H9 (cell line): ENCODE data around the gene RAB6B. TPM values are rescaled to one million over a fixed set of nuclear protein-coding genes. Genes with fewer than 3 reads are reported as not detected.

ENCODE experiments used
- DNase-seq: peaks from one replicate; pipeline ENCODE4 v3.0.0-alpha.2; 2017
- H2AFZ ChIP-seq: one replicate; pipeline ENCODE4 v1.6.1; 2013; ENCODE audit warnings: mild to moderate bottlenecking, low read length, control low read depth, moderate library complexity
- H2AK5ac ChIP-seq: 2 replicates; pipeline ENCODE4 v1.6.1; 2013; ENCODE audit warnings: low read length, control low read depth, mixed read lengths; ENCODE audit not compliant: insufficient read length
- H2BK120ac ChIP-seq: one replicate; pipeline ENCODE4 v1.6.1; 2013; ENCODE audit warnings: low read depth, mild to moderate bottlenecking, low read length, control low read depth, inconsistent platforms; ENCODE audit not compliant: poor library complexity, severe bottlenecking
- H2BK12ac ChIP-seq: 2 replicates; pipeline ENCODE4 v1.6.1; 2013; ENCODE audit warnings: low read length, control low read depth, mixed read lengths, low read depth; ENCODE audit not compliant: insufficient read length
- H2BK15ac ChIP-seq: 2 replicates; pipeline ENCODE4 v1.6.1; 2013; ENCODE audit warnings: low read depth, low read length, control low read depth
- H2BK20ac ChIP-seq: one replicate; pipeline ENCODE4 v1.6.1; 2013; ENCODE audit warnings: low read depth, mild to moderate bottlenecking, low read length, control low read depth, inconsistent platforms; ENCODE audit not compliant: poor library complexity, severe bottlenecking
- H2BK5ac ChIP-seq: 2 replicates; pipeline ENCODE4 v1.6.1; 2013; ENCODE audit warnings: low read length, control low read depth, mixed read lengths; ENCODE audit not compliant: insufficient read length
- H3K14ac ChIP-seq: 2 replicates; pipeline ENCODE4 v1.6.1; 2013; ENCODE audit warnings: low read length, control low read depth; ENCODE audit not compliant: insufficient read depth
- H3K18ac ChIP-seq: 2 replicates; pipeline ENCODE4 v1.6.1; 2013; ENCODE audit warnings: low read depth, mild to moderate bottlenecking, mixed read lengths, low read length, control low read depth; ENCODE audit not compliant: insufficient read length
- H3K23ac ChIP-seq: 2 replicates; pipeline ENCODE4 v1.6.1; 2013; ENCODE audit warnings: low read length, control low read depth, mixed read lengths, low read depth; ENCODE audit not compliant: insufficient read length
- H3K23me2 ChIP-seq: 2 replicates; pipeline ENCODE4 v1.6.1; 2013; ENCODE audit warnings: low read depth, mild to moderate bottlenecking, mixed read lengths, low read length, control low read depth; ENCODE audit not compliant: insufficient read length, poor library complexity, severe bottlenecking
- H3K27ac ChIP-seq: 2 replicates; pipeline ENCODE4 v1.5.1; 2013; ENCODE audit warnings: low read length, control low read depth, mixed read lengths, low read depth; ENCODE audit not compliant: insufficient read length
- H3K27me3 ChIP-seq: 2 replicates; pipeline ENCODE4 v1.6.1; 2013; ENCODE audit warnings: low read length, control low read depth, inconsistent platforms; ENCODE audit not compliant: insufficient read depth
- H3K4ac ChIP-seq: 2 replicates; pipeline ENCODE4 v1.6.1; 2013; ENCODE audit warnings: low read depth, mild to moderate bottlenecking, control low read depth, inconsistent platforms, low read length, moderate library complexity
- H3K4me1 ChIP-seq: 2 replicates; pipeline ENCODE4 v1.6.1; 2013; ENCODE audit warnings: low read length, control low read depth, inconsistent platforms; ENCODE audit not compliant: insufficient read depth
- H3K4me2 ChIP-seq: 2 replicates; pipeline ENCODE4 v1.6.1; 2013; ENCODE audit warnings: low read length, control low read depth, mixed read lengths; ENCODE audit not compliant: insufficient read length, insufficient read depth
- H3K56ac ChIP-seq: 2 replicates; pipeline ENCODE4 v1.6.1; 2013; ENCODE audit warnings: low read depth, mild to moderate bottlenecking, mixed read lengths, low read length, control low read depth; ENCODE audit not compliant: insufficient read length
- H3K79me1 ChIP-seq: 2 replicates; pipeline ENCODE4 v1.6.1; 2013; ENCODE audit warnings: low read depth, mild to moderate bottlenecking, moderate library complexity, low read length, control low read depth, inconsistent platforms; ENCODE audit not compliant: insufficient read depth, poor library complexity, severe bottlenecking
- H3K79me2 ChIP-seq: 2 replicates; pipeline ENCODE4 v1.6.1; 2013; ENCODE audit warnings: low read length, control low read depth, inconsistent platforms; ENCODE audit not compliant: insufficient read depth
- H3K9ac ChIP-seq: 2 replicates; pipeline ENCODE4 v1.6.1; 2013; ENCODE audit warnings: low read length, control low read depth, mixed read lengths; ENCODE audit not compliant: insufficient read length; ENCODE audit errors: extremely low read depth
- H3K9me3 ChIP-seq: one replicate; pipeline ENCODE4 v1.6.1; 2013; ENCODE audit warnings: low read depth, low read length, inconsistent platforms; ENCODE audit not compliant: control insufficient read depth
- H3T11ph ChIP-seq: one replicate; pipeline ENCODE4 v1.6.1; 2013; ENCODE audit warnings: mild to moderate bottlenecking, low read length, control low read depth, inconsistent platforms
- H4K20me1 ChIP-seq: one replicate; pipeline ENCODE4 v1.6.1; 2013; ENCODE audit not compliant: control insufficient read depth, insufficient read length, insufficient read depth
- H4K5ac ChIP-seq: 2 replicates; pipeline ENCODE4 v1.6.1; 2013; ENCODE audit warnings: low read depth, mild to moderate bottlenecking, mixed read lengths, low read length, control low read depth; ENCODE audit not compliant: insufficient read length
- H4K8ac ChIP-seq: replicated peaks from 2 replicates; pipeline ENCODE4 v1.6.1; 2013; ENCODE audit warnings: low read length, control low read depth, mixed read lengths, low read depth; ENCODE audit not compliant: insufficient read length
- H4K91ac ChIP-seq: 2 replicates; pipeline ENCODE4 v1.6.1; 2013; ENCODE audit warnings: low read depth, mild to moderate bottlenecking, moderate library complexity, mixed read lengths, low read length, control low read depth; ENCODE audit not compliant: insufficient read length
- H3K27ac Mint-ChIP-seq, 3 experiments: 2 replicates in 2 of 3; 3 replicates in 1 of 3; pipeline ENCODE4 v1.8.0; 2020 to 2021; ENCODE audit warnings: mixed read lengths in 3 of 3, mild to moderate bottlenecking in 1 of 3, moderate library complexity in 1 of 3
- H3K27me3 Mint-ChIP-seq: 2 replicates; pipeline ENCODE4 v1.8.0; 2021; ENCODE audit warnings: low read depth, mild to moderate bottlenecking, moderate library complexity, mixed read lengths
- H3K36me3 Mint-ChIP-seq, 3 experiments: 2 replicates in 2 of 3; 3 replicates in 1 of 3; pipeline ENCODE4 v1.8.0; 2020 to 2021; ENCODE audit warnings: low read depth in 3 of 3, mixed read lengths in 3 of 3; ENCODE audit not compliant: insufficient read depth in 1 of 3
- H3K4me1 Mint-ChIP-seq, 2 experiments: 2 replicates each; pipeline ENCODE4 v1.8.0; 2020; ENCODE audit warnings: mixed read lengths in 2 of 2
- H3K4me3 Mint-ChIP-seq, 2 experiments: 2 replicates in 1 of 2; 3 replicates in 1 of 2; pipeline ENCODE4 v1.8.0; 2020 to 2021; ENCODE audit warnings: mild to moderate bottlenecking in 2 of 2, mixed read lengths in 2 of 2, moderate library complexity in 1 of 2
- H3K9me3 Mint-ChIP-seq, 2 experiments: 2 replicates in 1 of 2; 3 replicates in 1 of 2; pipeline ENCODE4 v1.8.0; 2020; ENCODE audit warnings: mild to moderate bottlenecking in 2 of 2, mixed read lengths in 2 of 2, moderate library complexity in 1 of 2
- WGBS: extraction: QIAGEN DNeasy Blood & Tissue Kit; methylation state at CpG from one replicate; pipeline ENCODE4 v1.1.7; 2013; ENCODE audit warnings: missing lambda C conversion rate, low lambda C conversion rate, mixed read lengths; ENCODE audit not compliant: insufficient read length; ENCODE audit errors: extremely low coverage; 5-methylcytosine and 5-hydroxymethylcytosine counted together
- total RNA-seq: library from RNA; stranded (reverse); gene quantifications from 2 replicates; pipeline ENCODE4 v1.2.1, GENCODE V29; 2021
- TF ChIP-seq, protein P1 (sequence below): fragments of 200-600 bp; sonication (generic); conservative IDR thresholded peaks from 3 replicates; pipeline ENCODE4 v1.8.0; 2021; ENCODE audit warnings: antibody characterized with exemption, mild to moderate bottlenecking

The RAB6B gene
- total RNA-seq, 1 experiment from 2014 or later, result 12.3 TPM

DNA sequence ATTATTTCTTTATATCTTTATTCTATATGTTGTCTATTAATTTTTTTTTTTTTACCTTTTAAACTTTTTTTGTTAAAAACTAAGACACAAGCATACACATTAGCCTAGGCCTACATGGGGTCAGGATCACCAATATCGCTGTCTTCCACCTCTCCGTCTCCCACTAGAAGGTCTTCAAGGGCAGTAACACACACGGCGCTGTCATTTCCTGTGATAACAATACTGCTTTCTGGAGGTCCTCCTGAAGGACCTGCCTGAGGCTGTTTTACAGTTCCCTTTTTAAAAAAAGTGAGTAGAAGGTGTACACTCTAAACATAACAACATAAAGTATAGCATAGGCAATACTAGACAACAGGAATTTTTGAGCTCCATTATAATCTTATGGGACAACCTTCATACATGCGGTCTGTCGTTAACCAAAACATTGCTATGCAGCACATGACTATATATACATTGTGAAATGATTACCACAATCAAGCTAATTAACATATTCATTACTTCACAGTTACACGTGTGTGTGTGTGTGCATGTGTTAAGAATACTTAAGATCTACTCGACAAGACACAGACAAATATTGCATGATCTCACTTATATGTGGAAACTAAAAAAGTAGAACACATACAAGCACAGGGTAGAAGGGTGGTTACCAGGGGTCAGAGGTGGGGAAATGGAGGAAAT is 20.8 kb downstream of the RAB6B start:
- H3K4me2 ChIP-seq, result no peak overlapping the region
- no peak overlapping the region for H3K56ac ChIP-seq
- no peak overlapping the region for H3K27ac Mint-ChIP-seq
- no peaks in the 10 kb centered on the region for H4K20me1 ChIP-seq
- H3K14ac ChIP-seq, result no peak overlapping the region
- no peak overlapping the region for H4K5ac ChIP-seq
- no peaks in the 10 kb centered on the region for H3K9me3 ChIP-seq
- no peak overlapping the region for H3K4ac ChIP-seq
- no peaks in the 10 kb centered on the region for H3K23me2 ChIP-seq
- no peak overlapping the region for H3K27ac ChIP-seq
- no peak overlapping the region for H2BK20ac ChIP-seq
- H3K9ac ChIP-seq, result no peak overlapping the region
- H3K27me3 ChIP-seq, result no peaks in the 10 kb centered on the region
- H4K91ac ChIP-seq, result no peak overlapping the region
- peaks cover 10 to 13% of the 10 kb centered on the region in 2 experiments for H3K4me1 Mint-ChIP-seq
- no peak overlapping the region for H3T11ph ChIP-seq
- DNase-seq, result no peak
- no peak overlapping the region for H4K8ac ChIP-seq
- no peaks in the 10 kb centered on the region for H3K79me1 ChIP-seq
- peaks cover 0 to 6% of the 10 kb centered on the region in 2 experiments; a peak in 2 of 5 replicates for H3K9me3 Mint-ChIP-seq
- H2AFZ ChIP-seq, result no peak overlapping the region
- H3K79me2 ChIP-seq, result no peaks in the 10 kb centered on the region
- WGBS, result no CpG with 5 or more reads among the region's 8 CpGs
- no peak overlapping the region for H2AK5ac ChIP-seq
- no peak overlapping the region for H3K18ac ChIP-seq
- no peaks in the 10 kb centered on the region for H3K4me1 ChIP-seq
- H3K4me3 Mint-ChIP-seq, result no peak overlapping the region
- H2BK12ac ChIP-seq, result no peak overlapping the region
- H3K27me3 Mint-ChIP-seq, result no peaks in the 10 kb centered on the region; the same call in 1 of the 2 replicates
- no peak overlapping the region for H3K23ac ChIP-seq
- TF ChIP-seq, protein P1, sequence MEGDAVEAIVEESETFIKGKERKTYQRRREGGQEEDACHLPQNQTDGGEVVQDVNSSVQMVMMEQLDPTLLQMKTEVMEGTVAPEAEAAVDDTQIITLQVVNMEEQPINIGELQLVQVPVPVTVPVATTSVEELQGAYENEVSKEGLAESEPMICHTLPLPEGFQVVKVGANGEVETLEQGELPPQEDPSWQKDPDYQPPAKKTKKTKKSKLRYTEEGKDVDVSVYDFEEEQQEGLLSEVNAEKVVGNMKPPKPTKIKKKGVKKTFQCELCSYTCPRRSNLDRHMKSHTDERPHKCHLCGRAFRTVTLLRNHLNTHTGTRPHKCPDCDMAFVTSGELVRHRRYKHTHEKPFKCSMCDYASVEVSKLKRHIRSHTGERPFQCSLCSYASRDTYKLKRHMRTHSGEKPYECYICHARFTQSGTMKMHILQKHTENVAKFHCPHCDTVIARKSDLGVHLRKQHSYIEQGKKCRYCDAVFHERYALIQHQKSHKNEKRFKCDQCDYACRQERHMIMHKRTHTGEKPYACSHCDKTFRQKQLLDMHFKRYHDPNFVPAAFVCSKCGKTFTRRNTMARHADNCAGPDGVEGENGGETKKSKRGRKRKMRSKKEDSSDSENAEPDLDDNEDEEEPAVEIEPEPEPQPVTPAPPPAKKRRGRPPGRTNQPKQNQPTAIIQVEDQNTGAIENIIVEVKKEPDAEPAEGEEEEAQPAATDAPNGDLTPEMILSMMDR, result no peak
- H2BK15ac ChIP-seq, result no peak overlapping the region
- H2BK120ac ChIP-seq, result no peak overlapping the region
- no peak overlapping the region for H2BK5ac ChIP-seq
- H3K36me3 Mint-ChIP-seq, result peaks cover 0 to 2% (median 0%) of the 10 kb centered on the region in 3 experiments; a peak in 1 of 7 replicates
